Breast epithelium (tissue), 4 donors: ENCODE results near the gene ABCF1. TPM values are rescaled to one million over a fixed set of nuclear protein-coding genes. Genes with fewer than 3 reads are reported as not detected.

Experiments used
- DNase-seq, 2 donors: peaks; one replicate each; pipeline ENCODE4 v3.0.0-alpha.2; 2019; ENCODE audit warnings: low spot score in 2 of 2
- H3K27ac ChIP-seq, 2 donors: fragments of 200-600 bp; sonication (generic) in 1 of 2; one replicate each; pipeline ENCODE4 v1.5.1; 2016 to 2019; ENCODE audit warnings: mild to moderate bottlenecking in 1 of 2
- H3K27me3 ChIP-seq, 2 donors: fragments of 200-600 bp; sonication (generic) in 1 of 2; one replicate each; pipeline versions ENCODE4 v1.5.1 to v1.6.0; 2017 to 2019; ENCODE audit warnings: control low read depth in 1 of 2, mild to moderate bottlenecking in 1 of 2
- H3K36me3 ChIP-seq: fragments of 200-600 bp; one replicate; pipeline ENCODE4 v1.5.1; 2019
- H3K4me1 ChIP-seq, 2 donors: fragments of 200-600 bp; sonication (generic); one replicate each; pipeline ENCODE4 v1.5.1; 2016 to 2019; ENCODE audit warnings: control low read depth in 1 of 2
- H3K4me3 ChIP-seq, 3 donors: fragments of 200-600 bp; sonication (generic); 1 replicate in 2 of 3; 2 replicates in 1 of 3; pipeline ENCODE4 v1.5.1; 2016 to 2019; ENCODE audit warnings: mild to moderate bottlenecking in 3 of 3, moderate library complexity in 2 of 3
- H3K9me3 ChIP-seq, 2 donors: fragments of 200-600 bp; sonication (generic) in 1 of 2; one replicate each; pipeline ENCODE4 v1.5.1; 2016 to 2019; ENCODE audit warnings: control low read depth in 1 of 2
- CTCF ChIP-seq, 3 donors: fragments of 450-650 bp; IDR thresholded peaks; one replicate each; pipeline ENCODE4 v1.5.1; 2016 to 2017; ENCODE audit warnings: antibody characterized with exemption in 3 of 3, mild to moderate bottlenecking in 3 of 3, moderate library complexity in 3 of 3
- POLR2A ChIP-seq: fragments of 450-650 bp; IDR thresholded peaks from one replicate; pipeline ENCODE4 v1.6.1; 2016; ENCODE audit warnings: antibody characterized with exemption, mild to moderate bottlenecking, moderate library complexity
- POLR2AphosphoS5 ChIP-seq, 3 donors: sonication (generic); formaldehyde crosslinking; IDR thresholded peaks; one replicate each; pipeline ENCODE4 v1.6.1; 2017; ENCODE audit warnings: antibody characterized with exemption in 3 of 3
- intact Hi-C: fragments of 100-400 bp; cut with DNase I; formaldehyde crosslinking; loops from one replicate; pipeline ENCODE4 v1.15.1; 2023; ENCODE audit warnings: low total_unique reads
- total RNA-seq, 3 donors: library from RNA; depleted of rRNA; stranded (reverse); fragments of >200 nt; gene quantifications; one replicate each; pipeline ENCODE4 v1.1.0, GENCODE V29; 2016

ABCF1 gene
- total RNA-seq, 3 donors from 2014 or later = 41.0 to 55.2 (median 51.5) TPM

DNA sequence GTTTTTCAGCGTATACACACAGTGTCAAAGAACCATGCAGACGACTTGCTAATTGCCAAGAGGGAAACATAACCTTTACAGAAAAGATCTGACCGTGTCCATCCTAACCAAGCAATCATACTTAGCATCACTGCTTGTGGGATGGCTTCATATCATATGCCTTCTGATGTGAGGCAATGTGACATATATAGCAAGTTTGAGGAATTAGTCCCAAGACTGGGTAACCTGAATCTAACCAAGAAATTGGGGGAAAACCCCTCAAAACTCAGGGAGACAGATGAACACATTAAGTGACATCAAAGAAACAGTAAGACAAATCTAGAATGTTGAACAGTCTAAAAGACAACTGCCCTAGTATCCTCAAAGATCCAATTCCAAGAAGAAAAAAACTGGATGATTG is 33.3 kb upstream of the ABCF1 start:
- H3K9me3 ChIP-seq = no peaks in the 10 kb centered on the region
- intact Hi-C loops = no loop called here
- no peak for TF ChIP-seq CTCF (IDR thresholded peaks at IDR 0.05)

DNA sequence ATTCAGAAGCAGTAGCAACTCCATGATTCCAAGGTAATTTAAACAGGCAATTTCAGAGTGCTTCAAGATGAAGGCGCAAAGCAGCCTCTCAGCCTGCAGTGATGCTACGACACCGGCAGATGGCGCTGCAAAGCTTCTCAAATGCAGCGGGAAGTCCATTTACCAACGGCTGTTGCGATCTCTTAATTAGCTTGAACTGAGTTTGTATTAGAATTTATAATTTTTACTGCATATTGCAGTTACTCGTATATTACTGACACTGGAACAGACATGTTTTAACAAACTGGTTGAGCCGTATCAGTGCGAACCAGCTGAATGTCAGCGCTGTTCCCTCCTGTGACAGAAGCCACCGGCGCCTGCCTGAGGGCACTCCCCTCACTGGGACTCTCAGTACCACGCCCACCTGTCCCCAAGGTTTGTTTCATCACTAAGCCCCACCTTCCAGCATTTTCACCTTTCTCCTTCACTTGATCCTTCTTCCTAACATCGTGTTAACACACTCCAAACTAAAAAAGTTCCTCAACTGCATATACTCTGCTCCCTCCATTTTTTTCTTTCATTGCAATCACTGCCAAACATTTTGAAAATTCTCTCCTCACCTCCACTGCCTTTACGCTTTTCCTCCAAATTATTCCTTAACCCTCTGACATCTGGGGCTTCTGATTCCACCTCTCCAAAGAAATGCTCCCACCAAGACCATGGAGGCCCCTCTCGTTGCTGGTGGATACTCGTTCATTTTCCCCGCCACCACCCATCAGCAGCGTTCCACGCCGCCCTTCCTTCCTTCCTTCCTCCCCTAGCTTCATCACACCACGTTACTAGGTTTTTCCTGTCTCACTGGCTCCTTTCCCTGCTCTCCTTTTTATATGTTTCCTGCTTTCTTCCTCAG is 29.5 kb upstream of the ABCF1 start:
- Histone ChIP-seq H3K9me3 (no peaks in the 10 kb centered on the region), H3K4me3 (peak overlapping the region; percentile 15 to 53 (median 35)), H3K27ac (no peak overlapping the region), H3K4me1 (no peaks in the 10 kb centered on the region), H3K27me3 (no peaks in the 10 kb centered on the region), H3K36me3 (no peaks in the 10 kb centered on the region)
- intact Hi-C loops = loop anchor here (5.0 kb wide), 1 partner anchor 54 kb away; the partner anchor contains the start of gene HLA-E
- peak; percentile 65 to 71 for DNase-seq
- TF ChIP-seq CTCF (IDR thresholded peaks at IDR 0.05) (peak; percentile 86 to 92 (median 90)), POLR2A (no peak), POLR2AphosphoS5 (IDR thresholded peaks at IDR 0.05) (peak in 2 of 3 donors; percentile 28 to 46)

More for the DNA sequence above, 33.3 kb upstream of the ABCF1 start:
- Histone ChIP-seq H3K4me1 (no peaks in the 10 kb centered on the region), H3K27ac (no peak overlapping the region), H3K4me3 (no peak overlapping the region), H3K36me3 (no peaks in the 10 kb centered on the region), H3K27me3 (no peaks in the 10 kb centered on the region)
- no peak for DNase-seq

DNA sequence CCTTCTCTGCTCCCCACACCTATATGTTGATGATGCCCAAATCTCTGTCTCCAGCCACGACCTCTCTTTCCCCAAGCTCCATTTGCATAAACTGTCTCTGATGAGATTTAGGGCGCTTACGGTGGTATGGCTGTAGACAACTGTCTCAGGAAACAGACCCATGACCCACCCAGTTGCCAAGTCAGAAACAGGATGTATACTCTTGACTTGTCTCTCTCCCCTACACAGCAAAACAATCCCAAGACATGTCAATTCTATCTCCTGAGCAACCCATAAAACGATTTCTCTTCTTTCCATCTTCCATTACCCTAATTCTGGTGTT is 28.9 kb upstream of the ABCF1 start:
- TF ChIP-seq CTCF (IDR thresholded peaks at IDR 0.05) = no peak
- no peak for TF ChIP-seq POLR2A
- TF ChIP-seq POLR2AphosphoS5 (IDR thresholded peaks at IDR 0.05) = no peak
- intact Hi-C loops = loop anchor here (5.0 kb wide), 1 partner anchor 55 kb away; the partner anchor contains the start of gene HLA-E
- Histone ChIP-seq H3K9me3 (no peaks in the 10 kb centered on the region), H3K36me3 (no peaks in the 10 kb centered on the region), H3K27ac (no peak overlapping the region), H3K27me3 (no peaks in the 10 kb centered on the region), H3K4me1 (no peaks in the 10 kb centered on the region), H3K4me3 (peak overlapping the region in 2 of 3 donors; percentile 15 to 53)
- no peak for DNase-seq

- H3K27ac ChIP-seq = no peak overlapping the region
- intact Hi-C loops = loop anchor here (5.0 kb wide), 1 partner anchor 56 kb away; the partner anchor contains the start of gene HLA-E
These were observed 28.3 kb upstream of the ABCF1 start for GRCh38 chr6:30542915-30543314.

More at GRCh38 chr6:30542915-30543314, 28.3 kb upstream of the ABCF1 start:
- Histone ChIP-seq H3K4me3 (no peak overlapping the region), H3K36me3 (no peaks in the 10 kb centered on the region), H3K9me3 (no peaks in the 10 kb centered on the region), H3K27me3 (no peaks in the 10 kb centered on the region), H3K4me1 (no peaks in the 10 kb centered on the region)
- no peak for TF ChIP-seq POLR2A
- TF ChIP-seq CTCF (IDR thresholded peaks at IDR 0.05) = no peak
- DNase-seq = no peak
